ENCODE measurements around the gene GLDC. TPM values are rescaled to one million over a fixed set of nuclear protein-coding genes. Genes with fewer than 3 reads are reported as not detected.

Gene GLDC
- total RNA-seq, 2 donors from 2014 or later = 3.0 to 7.9 TPM

- Histone ChIP-seq H3K27me3 (replicated peaks; ENCODE audit: insufficient read depth) (no peaks in the 10 kb centered on the region), H3K9me3 (no peaks in the 10 kb centered on the region), H3K4me1 (ENCODE audit: control insufficient read depth in 1 of 2, low read depth in 2 of 2) (peaks cover 6 to 8% of the 10 kb centered on the region in 2 donors), H3K4me3 (no peak overlapping the region), H3K27ac (no peak overlapping the region), H3K36me3 (no peaks in the 10 kb centered on the region)
- DNase-seq (ENCODE audit: low spot score) (no peak), ATAC-seq (ENCODE audit: insufficient number of reproducible peaks, low FRiP score, low read depth) (no peak)
- no peak for TF ChIP-seq CTCF (IDR thresholded peaks at IDR 0.05)
Measured at GRCh38 chr9:6687180-6687579, 41.7 kb upstream of the GLDC start.

GRCh38 chr9:6686396-6686795 is 40.9 kb upstream of the GLDC start:
- H3K27me3 ChIP-seq (replicated peaks; ENCODE audit: insufficient read depth) = no peaks in the 10 kb centered on the region
- no peaks in the 10 kb centered on the region for H3K9me3 ChIP-seq
- ATAC-seq (ENCODE audit: insufficient number of reproducible peaks, low FRiP score, low read depth) = no peak
- TF ChIP-seq CTCF (IDR thresholded peaks at IDR 0.05) = peak; percentile 34
- no peak overlapping the region for H3K4me3 ChIP-seq
- peak overlapping the region in 1 of 2 donors; percentile 43 for H3K27ac ChIP-seq
- DNase-seq (ENCODE audit: low spot score) = no peak
- H3K4me1 ChIP-seq (ENCODE audit: control insufficient read depth in 1 of 2, low read depth in 2 of 2) = peaks cover 9% of the 10 kb centered on the region in 2 donors
- H3K36me3 ChIP-seq = no peaks in the 10 kb centered on the region

- ATAC-seq (ENCODE audit: insufficient number of reproducible peaks, low FRiP score, low read depth) = no peak
- no peak for TF ChIP-seq CTCF (IDR thresholded peaks at IDR 0.05)
- DNase-seq (ENCODE audit: low spot score) = no peak
Measured at GRCh38 chr9:6681957-6682501, 36.5 kb upstream of the GLDC start.

GRCh38 chr9:6681147-6681956 is 35.8 kb upstream of the GLDC start:
- no peak for TF ChIP-seq CTCF (IDR thresholded peaks at IDR 0.05)
- ATAC-seq (ENCODE audit: insufficient number of reproducible peaks, low FRiP score, low read depth) (peak; percentile 97), DNase-seq (ENCODE audit: low spot score) (peak; percentile 90)
- Histone ChIP-seq H3K27me3 (replicated peaks; ENCODE audit: insufficient read depth) (no peaks in the 10 kb centered on the region), H3K4me1 (ENCODE audit: control insufficient read depth in 1 of 2, low read depth in 2 of 2) (peaks cover 9% of the 10 kb centered on the region in 2 donors), H3K9me3 (no peaks in the 10 kb centered on the region), H3K27ac (peak overlapping the region; percentile 88 to 98), H3K4me3 (peak overlapping the region; percentile 73), H3K36me3 (no peaks in the 10 kb centered on the region)

More at GRCh38 chr9:6681957-6682501, 36.5 kb upstream of the GLDC start:
- H3K4me1 ChIP-seq (ENCODE audit: control insufficient read depth in 1 of 2, low read depth in 2 of 2) = peaks cover 9% of the 10 kb centered on the region in 2 donors
- no peaks in the 10 kb centered on the region for H3K36me3 ChIP-seq
- peak overlapping the region; percentile 73 for H3K4me3 ChIP-seq
- peak overlapping the region; percentile 88 to 98 for H3K27ac ChIP-seq
- no peaks in the 10 kb centered on the region for H3K9me3 ChIP-seq
- H3K27me3 ChIP-seq (replicated peaks; ENCODE audit: insufficient read depth) = no peaks in the 10 kb centered on the region

- H3K27ac ChIP-seq = peak overlapping the region; percentile 88 to 98
- no peaks in the 10 kb centered on the region for H3K9me3 ChIP-seq
- ATAC-seq (ENCODE audit: insufficient number of reproducible peaks, low FRiP score, low read depth) = peak; percentile 22
- peak overlapping the region; percentile 73 for H3K4me3 ChIP-seq
- no peaks in the 10 kb centered on the region for H3K36me3 ChIP-seq
- no peak for TF ChIP-seq CTCF (IDR thresholded peaks at IDR 0.05)
- H3K27me3 ChIP-seq (replicated peaks; ENCODE audit: insufficient read depth) = no peaks in the 10 kb centered on the region
- no peak for DNase-seq (ENCODE audit: low spot score)
- H3K4me1 ChIP-seq (ENCODE audit: control insufficient read depth in 1 of 2, low read depth in 2 of 2) = peaks cover 6 to 9% of the 10 kb centered on the region in 2 donors
Measured at GRCh38 chr9:6680797-6681146, 35.2 kb upstream of the GLDC start.

Measured in thoracic aorta (tissue), 2 donors.